Measurements from ENCODE around the gene F12.

DNA sequence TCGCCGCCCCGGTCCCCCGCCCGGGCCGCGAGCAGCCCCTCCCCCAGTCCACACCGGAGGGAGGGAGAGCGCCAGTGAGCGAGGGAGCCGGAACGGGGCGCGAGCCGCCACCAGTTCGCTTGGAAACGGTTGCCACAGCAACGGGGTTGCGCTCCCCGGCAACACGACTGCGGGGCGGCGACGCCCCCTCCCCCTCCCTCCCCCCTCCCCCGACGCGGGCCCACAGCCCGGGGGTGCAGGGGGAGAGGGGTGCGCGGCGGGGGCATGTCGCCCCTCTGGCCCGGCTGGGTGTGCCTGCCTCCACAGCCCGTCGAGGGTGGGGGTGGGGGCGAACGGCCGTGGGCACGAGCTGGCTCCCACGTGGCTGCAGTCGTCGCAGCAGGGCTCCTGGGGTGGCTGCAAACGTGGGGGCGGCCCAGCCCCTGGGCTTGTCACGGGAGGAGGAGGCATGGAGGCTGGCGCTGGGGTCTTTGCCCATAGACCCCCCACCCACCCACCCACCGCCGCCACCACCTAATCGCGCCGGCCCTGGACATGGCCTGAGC, 37.8 kb upstream of the F12 start:
- TF ChIP-seq, protein P1, sequence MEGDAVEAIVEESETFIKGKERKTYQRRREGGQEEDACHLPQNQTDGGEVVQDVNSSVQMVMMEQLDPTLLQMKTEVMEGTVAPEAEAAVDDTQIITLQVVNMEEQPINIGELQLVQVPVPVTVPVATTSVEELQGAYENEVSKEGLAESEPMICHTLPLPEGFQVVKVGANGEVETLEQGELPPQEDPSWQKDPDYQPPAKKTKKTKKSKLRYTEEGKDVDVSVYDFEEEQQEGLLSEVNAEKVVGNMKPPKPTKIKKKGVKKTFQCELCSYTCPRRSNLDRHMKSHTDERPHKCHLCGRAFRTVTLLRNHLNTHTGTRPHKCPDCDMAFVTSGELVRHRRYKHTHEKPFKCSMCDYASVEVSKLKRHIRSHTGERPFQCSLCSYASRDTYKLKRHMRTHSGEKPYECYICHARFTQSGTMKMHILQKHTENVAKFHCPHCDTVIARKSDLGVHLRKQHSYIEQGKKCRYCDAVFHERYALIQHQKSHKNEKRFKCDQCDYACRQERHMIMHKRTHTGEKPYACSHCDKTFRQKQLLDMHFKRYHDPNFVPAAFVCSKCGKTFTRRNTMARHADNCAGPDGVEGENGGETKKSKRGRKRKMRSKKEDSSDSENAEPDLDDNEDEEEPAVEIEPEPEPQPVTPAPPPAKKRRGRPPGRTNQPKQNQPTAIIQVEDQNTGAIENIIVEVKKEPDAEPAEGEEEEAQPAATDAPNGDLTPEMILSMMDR (conservative IDR thresholded peaks at IDR 0.05; ENCODE audit: low read depth, low read length): no peak
- no peak for TF ChIP-seq EZH2 (IDR thresholded peaks at IDR 0.05; ENCODE audit: borderline replicate concordance, low read depth, low read length, poor library complexity, severe bottlenecking)

Measured in A673 (cell line).